ENCODE results near the gene ANK2. TPM values are rescaled to one million over a fixed set of nuclear protein-coding genes. Genes with fewer than 3 reads are reported as not detected.

Gene ANK2
- total RNA-seq, 1 experiment from 2014 or later, result 5.5 TPM

GRCh38 chr4:113344100-113344499 is 294.6 kb downstream of the ANK2 start:
- in situ Hi-C loops (cut with HindIII; ENCODE audit: low pct_unique_long_range_greater_than_20kb, low sequenced_read_pairs) (no loop called here), intact Hi-C loops (cut with micrococcal nuclease; ENCODE audit: unreplicated experiment) (no loop called here)
- no peaks in the 10 kb centered on the region for H3K9me3 ChIP-seq (ENCODE audit: control insufficient read depth, insufficient read depth, low read depth, low read length)
- ChIA-PET POLR2A (no interaction called here), CTCF (no interaction called here)
- DNase-seq (ENCODE audit: low read depth, low spot score), result no peak
- no peaks in the 10 kb centered on the region for H3K4me1 ChIP-seq (ENCODE audit: control insufficient read depth, insufficient read depth, low read length)
- H3K27me3 ChIP-seq (ENCODE audit: control insufficient read depth, insufficient read depth, low read length), result no peaks in the 10 kb centered on the region
- BruUV-seq (replicated peaks), result no TSS peak
- no peaks in the 10 kb centered on the region for H3K36me3 ChIP-seq (ENCODE audit: control insufficient read depth, insufficient read depth, low read length)
- H3K4me3 ChIP-seq (ENCODE audit: low read depth in 2 of 2, low read length in 2 of 2), result no peak overlapping the region
- no peak overlapping the region for H3K27ac ChIP-seq (ENCODE audit: low read length)
- ATAC-seq, result no peak
- TF ChIP-seq SIN3A (IDR thresholded peaks at IDR 0.05; ENCODE audit: borderline replicate concordance, insufficient read depth, low read depth, low read length) (no peak), TCF7L2 (IDR thresholded peaks at IDR 0.05; ENCODE audit: low read depth, low read length) (no peak), REST (IDR thresholded peaks at IDR 0.05; ENCODE audit: insufficient read depth in 1 of 2, low read depth in 2 of 2, low read length in 1 of 2) (no peak), POLR2AphosphoS5 (IDR thresholded peaks at IDR 0.05; ENCODE audit: low read depth, low read length) (no peak)
- TF ChIP-seq, protein P1, sequence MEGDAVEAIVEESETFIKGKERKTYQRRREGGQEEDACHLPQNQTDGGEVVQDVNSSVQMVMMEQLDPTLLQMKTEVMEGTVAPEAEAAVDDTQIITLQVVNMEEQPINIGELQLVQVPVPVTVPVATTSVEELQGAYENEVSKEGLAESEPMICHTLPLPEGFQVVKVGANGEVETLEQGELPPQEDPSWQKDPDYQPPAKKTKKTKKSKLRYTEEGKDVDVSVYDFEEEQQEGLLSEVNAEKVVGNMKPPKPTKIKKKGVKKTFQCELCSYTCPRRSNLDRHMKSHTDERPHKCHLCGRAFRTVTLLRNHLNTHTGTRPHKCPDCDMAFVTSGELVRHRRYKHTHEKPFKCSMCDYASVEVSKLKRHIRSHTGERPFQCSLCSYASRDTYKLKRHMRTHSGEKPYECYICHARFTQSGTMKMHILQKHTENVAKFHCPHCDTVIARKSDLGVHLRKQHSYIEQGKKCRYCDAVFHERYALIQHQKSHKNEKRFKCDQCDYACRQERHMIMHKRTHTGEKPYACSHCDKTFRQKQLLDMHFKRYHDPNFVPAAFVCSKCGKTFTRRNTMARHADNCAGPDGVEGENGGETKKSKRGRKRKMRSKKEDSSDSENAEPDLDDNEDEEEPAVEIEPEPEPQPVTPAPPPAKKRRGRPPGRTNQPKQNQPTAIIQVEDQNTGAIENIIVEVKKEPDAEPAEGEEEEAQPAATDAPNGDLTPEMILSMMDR (IDR thresholded peaks at IDR 0.05), result no peak

DNA sequence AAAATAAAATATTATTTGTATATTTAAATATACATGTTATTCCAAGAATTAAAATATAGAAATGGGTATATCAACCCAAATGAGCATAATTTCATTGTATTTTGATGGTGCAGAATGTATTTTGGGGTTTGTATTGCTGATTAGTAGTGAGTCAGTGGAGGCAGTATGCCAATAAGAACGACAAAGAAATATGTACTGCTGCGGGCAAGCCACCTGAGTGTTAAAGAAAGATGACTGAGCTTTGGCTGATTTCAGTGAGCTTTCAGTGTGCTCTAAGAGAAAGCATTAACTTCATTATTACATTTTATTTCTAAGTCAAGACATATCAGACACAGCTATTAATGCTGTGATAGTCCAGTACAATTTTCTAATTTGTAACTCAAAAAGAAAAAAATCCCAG is 297.8 kb downstream of the ANK2 start:
- TF ChIP-seq SIN3A (IDR thresholded peaks at IDR 0.05; ENCODE audit: borderline replicate concordance, insufficient read depth, low read depth, low read length) (no peak), TCF7L2 (IDR thresholded peaks at IDR 0.05; ENCODE audit: low read depth, low read length) (no peak), REST (IDR thresholded peaks at IDR 0.05; ENCODE audit: insufficient read depth in 1 of 2, low read depth in 2 of 2, low read length in 1 of 2) (no peak), POLR2AphosphoS5 (IDR thresholded peaks at IDR 0.05; ENCODE audit: low read depth, low read length) (no peak)
- TF ChIP-seq, protein P1 (IDR thresholded peaks at IDR 0.05), result no peak
- no peaks in the 10 kb centered on the region for H3K27me3 ChIP-seq (ENCODE audit: control insufficient read depth, insufficient read depth, low read length)
- no peaks in the 10 kb centered on the region for H3K9me3 ChIP-seq (ENCODE audit: control insufficient read depth, insufficient read depth, low read depth, low read length)
- H3K36me3 ChIP-seq (ENCODE audit: control insufficient read depth, insufficient read depth, low read length), result no peaks in the 10 kb centered on the region
- H3K4me3 ChIP-seq (ENCODE audit: low read depth in 2 of 2, low read length in 2 of 2), result no peak overlapping the region
- ChIA-PET POLR2A (no interaction called here), CTCF (interaction anchor here (0.6 kb wide), 1 partner anchor 9 kb away, joined by 8 read pairs; no protein-coding TSS in a partner anchor)
- BruUV-seq (replicated peaks), result no TSS peak
- no peaks in the 10 kb centered on the region for H3K4me1 ChIP-seq (ENCODE audit: control insufficient read depth, insufficient read depth, low read length)
- no peak overlapping the region for H3K27ac ChIP-seq (ENCODE audit: low read length)
- intact Hi-C loops (cut with micrococcal nuclease; ENCODE audit: unreplicated experiment) (no loop called here), in situ Hi-C loops (cut with HindIII; ENCODE audit: low pct_unique_long_range_greater_than_20kb, low sequenced_read_pairs) (no loop called here)
- ATAC-seq (no peak), DNase-seq (ENCODE audit: low read depth, low spot score) (no peak)

Measured in Panc1 (cell line).